Measurements from ENCODE around the gene OR1F1. TPM values are rescaled to one million over a fixed set of nuclear protein-coding genes. Genes with fewer than 3 reads are reported as not detected.
"Not testable (repeated sequence)": the region's sequence is repeated elsewhere in the genome, so short reads cannot be mapped to it uniquely, and the experiment has no call there.

The OR1F1 gene
- total RNA-seq, 1 donor, result not detected

- Histone ChIP-seq H3K4me1 (ENCODE audit: insufficient read depth, low read length) (peaks cover 4% of the 10 kb centered on the region), H3K4me3 (ENCODE audit: low read length) (no peak overlapping the region), H3K27me3 (ENCODE audit: insufficient read depth, low read length) (peaks cover 67% of the 10 kb centered on the region), H3K9me3 (ENCODE audit: low read depth, low read length) (no peaks in the 10 kb centered on the region)
Measured at GRCh38 chr16:3194792-3195191, 6.8 kb downstream of the OR1F1 start.

DNA sequence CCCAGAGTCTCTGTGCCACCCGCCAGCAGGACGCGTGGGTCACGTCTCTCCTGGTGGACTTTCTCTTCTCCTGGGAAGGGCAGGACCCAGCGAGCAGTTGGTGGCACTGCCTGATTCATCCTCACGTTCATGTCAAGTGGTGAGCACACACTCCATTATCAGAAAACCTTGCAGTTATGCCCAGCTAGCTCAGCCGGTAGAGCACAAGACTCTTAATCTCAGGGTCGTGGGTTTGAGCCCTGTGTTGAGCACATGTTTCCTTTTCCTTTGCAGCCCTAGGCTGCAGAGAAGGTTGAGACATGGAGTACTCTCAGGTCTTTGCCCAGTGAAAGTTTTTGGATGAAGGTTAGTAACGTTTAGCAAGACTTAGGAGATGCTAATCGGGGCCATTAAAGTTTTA is 8.0 kb downstream of the OR1F1 start:
- Histone ChIP-seq H3K9me3 (ENCODE audit: low read depth, low read length) (no peaks in the 10 kb centered on the region), H3K4me1 (ENCODE audit: insufficient read depth, low read length) (no peaks in the 10 kb centered on the region), H3K27me3 (ENCODE audit: insufficient read depth, low read length) (peaks cover 55% of the 10 kb centered on the region), H3K4me3 (ENCODE audit: low read length) (no peak overlapping the region)

- H3K4me3 ChIP-seq (ENCODE audit: low read length); H3K4me1 ChIP-seq (ENCODE audit: insufficient read depth, low read length); H3K9me3 ChIP-seq (ENCODE audit: low read depth, low read length): not testable (repeated sequence)
- peaks cover 38% of the 10 kb centered on the region for H3K27me3 ChIP-seq (ENCODE audit: insufficient read depth, low read length)
Measured at GRCh38 chr16:3197694-3198333, 9.8 kb downstream of the OR1F1 start.

DNA sequence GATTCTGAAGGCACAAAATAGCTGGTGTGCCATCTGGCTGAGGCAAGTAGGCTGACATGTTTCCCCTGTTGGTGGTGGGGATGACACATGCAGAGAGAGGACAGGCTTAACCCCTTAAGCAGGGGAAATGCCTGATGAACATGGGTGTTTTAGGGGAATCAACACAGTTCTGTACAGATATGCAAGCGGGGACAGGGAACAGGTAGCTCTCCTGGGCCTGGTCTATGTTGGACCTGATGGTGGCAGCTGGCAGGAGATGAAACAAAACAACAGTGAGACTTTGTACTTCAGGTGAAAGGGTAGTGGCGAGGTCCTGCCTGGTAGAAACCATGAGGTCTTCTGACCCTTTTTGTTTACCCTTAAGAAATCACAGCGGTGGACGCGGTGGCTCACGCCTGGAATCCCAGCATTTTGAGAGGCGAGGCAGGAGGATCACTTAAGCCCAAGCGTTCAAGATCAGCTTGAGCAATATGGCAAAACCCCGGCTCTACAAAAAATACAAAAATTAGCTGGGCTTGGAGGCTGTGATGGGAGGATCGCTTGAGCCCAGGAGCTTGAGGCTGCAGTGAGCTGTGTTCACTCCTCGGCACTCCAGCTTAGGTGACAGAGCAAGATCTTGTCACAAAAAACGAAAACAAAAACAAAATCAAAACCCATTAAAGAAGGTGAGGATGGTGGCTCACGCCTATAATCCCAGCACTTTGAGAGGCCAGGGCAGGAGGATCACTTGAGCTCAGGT is 10.5 kb downstream of the OR1F1 start:
- no peaks in the 10 kb centered on the region for H3K4me1 ChIP-seq (ENCODE audit: insufficient read depth, low read length)
- H3K9me3 ChIP-seq (ENCODE audit: low read depth, low read length), result no peaks in the 10 kb centered on the region
- H3K27me3 ChIP-seq (ENCODE audit: insufficient read depth, low read length), result peaks cover 31% of the 10 kb centered on the region
- H3K4me3 ChIP-seq (ENCODE audit: low read length), result no peak overlapping the region

- H3K4me3 ChIP-seq (ENCODE audit: low read length), result no peak overlapping the region
- H3K4me1 ChIP-seq (ENCODE audit: insufficient read depth, low read length), result no peaks in the 10 kb centered on the region
- H3K27me3 ChIP-seq (ENCODE audit: insufficient read depth, low read length), result peaks cover 2% of the 10 kb centered on the region
- H3K9me3 ChIP-seq (ENCODE audit: low read depth, low read length), result peaks cover 12% of the 10 kb centered on the region
Measured at GRCh38 chr16:3202903-3203539, 15.0 kb downstream of the OR1F1 start.

GRCh38 chr16:3205939-3206338 is 17.9 kb downstream of the OR1F1 start:
- H3K9me3 ChIP-seq (ENCODE audit: low read depth, low read length), result peaks cover 12% of the 10 kb centered on the region
- not testable (repeated sequence) for H3K27me3 ChIP-seq (ENCODE audit: insufficient read depth, low read length); H3K4me3 ChIP-seq (ENCODE audit: low read length); H3K4me1 ChIP-seq (ENCODE audit: insufficient read depth, low read length)

GRCh38 chr16:3207086-3207953 is 19.3 kb downstream of the OR1F1 start:
- H3K9me3 ChIP-seq (ENCODE audit: low read depth, low read length), result peaks cover 12% of the 10 kb centered on the region
- no peaks in the 10 kb centered on the region for H3K27me3 ChIP-seq (ENCODE audit: insufficient read depth, low read length)
- no peak overlapping the region for H3K4me3 ChIP-seq (ENCODE audit: low read length)
- no peaks in the 10 kb centered on the region for H3K4me1 ChIP-seq (ENCODE audit: insufficient read depth, low read length)

GRCh38 chr16:3212006-3212405 is 24.0 kb downstream of the OR1F1 start:
- Histone ChIP-seq H3K4me1 (ENCODE audit: insufficient read depth, low read length) (peaks cover 28% of the 10 kb centered on the region), H3K4me3 (ENCODE audit: low read length) (no peak overlapping the region), H3K27me3 (ENCODE audit: insufficient read depth, low read length) (no peaks in the 10 kb centered on the region), H3K9me3 (ENCODE audit: low read depth, low read length) (no peaks in the 10 kb centered on the region)

GRCh38 chr16:3212567-3212966 is 24.6 kb downstream of the OR1F1 start:
- no peak overlapping the region for H3K4me3 ChIP-seq (ENCODE audit: low read length)
- H3K9me3 ChIP-seq (ENCODE audit: low read depth, low read length), result no peaks in the 10 kb centered on the region
- H3K4me1 ChIP-seq (ENCODE audit: insufficient read depth, low read length), result peaks cover 28% of the 10 kb centered on the region
- no peaks in the 10 kb centered on the region for H3K27me3 ChIP-seq (ENCODE audit: insufficient read depth, low read length)

GRCh38 chr16:3214904-3215600 is 27.0 kb downstream of the OR1F1 start:
- no peak overlapping the region for H3K4me3 ChIP-seq (ENCODE audit: low read length)
- H3K4me1 ChIP-seq (ENCODE audit: insufficient read depth, low read length), result peaks cover 28% of the 10 kb centered on the region
- H3K9me3 ChIP-seq (ENCODE audit: low read depth, low read length), result no peaks in the 10 kb centered on the region
- H3K27me3 ChIP-seq (ENCODE audit: insufficient read depth, low read length), result no peaks in the 10 kb centered on the region

DNA sequence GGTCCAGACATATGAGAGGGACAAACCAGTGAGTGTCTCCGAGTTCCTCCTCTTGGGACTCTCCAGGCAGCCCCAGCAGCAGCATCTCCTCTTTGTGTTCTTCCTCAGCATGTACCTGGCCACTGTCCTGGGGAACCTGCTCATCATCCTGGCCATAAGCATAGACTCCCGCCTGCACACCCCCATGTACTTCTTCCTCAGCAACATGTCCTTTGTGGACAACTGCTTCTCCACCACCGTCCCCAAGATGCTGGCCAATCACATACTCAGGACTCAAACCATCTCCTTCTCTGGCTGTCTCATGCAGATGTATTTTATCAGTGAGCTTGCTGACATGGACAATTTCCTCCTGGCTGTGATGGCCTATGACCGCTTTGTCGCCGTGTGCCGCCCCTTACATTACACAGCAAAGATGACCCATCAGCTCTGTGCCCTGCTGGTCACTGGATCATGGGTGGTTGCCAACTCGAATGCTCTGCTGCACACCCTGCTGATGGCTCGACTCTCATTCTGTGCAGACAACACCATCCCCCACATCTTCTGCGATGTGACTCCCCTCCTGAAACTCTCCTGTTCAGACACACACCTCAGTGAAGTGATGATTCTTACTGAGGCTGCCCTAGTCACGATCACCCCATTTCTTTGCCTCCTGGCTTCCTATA is 27.7 kb downstream of the OR1F1 start:
- Histone ChIP-seq H3K9me3 (ENCODE audit: low read depth, low read length) (no peaks in the 10 kb centered on the region), H3K4me1 (ENCODE audit: insufficient read depth, low read length) (peaks cover 28% of the 10 kb centered on the region), H3K4me3 (ENCODE audit: low read length) (no peak overlapping the region), H3K27me3 (ENCODE audit: insufficient read depth, low read length) (no peaks in the 10 kb centered on the region)

DNA sequence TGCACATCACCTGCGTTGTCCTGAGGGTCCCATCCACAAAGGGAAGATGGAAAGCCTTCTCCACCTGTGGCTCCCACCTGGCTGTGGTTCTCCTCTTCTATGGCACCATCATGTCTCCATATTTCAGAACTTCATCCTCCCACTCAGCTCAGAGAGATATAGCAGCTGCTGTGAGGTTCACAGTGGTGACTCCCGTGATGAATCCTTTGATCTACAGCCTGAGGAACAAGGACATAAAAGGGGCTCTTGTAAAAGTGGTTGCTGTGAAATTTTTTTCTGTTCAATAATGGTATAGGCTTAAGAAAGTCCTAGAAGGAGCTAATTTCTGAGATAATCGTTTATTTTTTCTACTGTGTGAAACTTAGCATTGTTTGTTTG is 28.2 kb downstream of the OR1F1 start:
- Histone ChIP-seq H3K9me3 (ENCODE audit: low read depth, low read length) (peaks cover under 1% of the 10 kb centered on the region), H3K4me1 (ENCODE audit: insufficient read depth, low read length) (peaks cover 28% of the 10 kb centered on the region), H3K4me3 (ENCODE audit: low read length) (no peak overlapping the region), H3K27me3 (ENCODE audit: insufficient read depth, low read length) (no peaks in the 10 kb centered on the region)

GRCh38 chr16:3220839-3221238 is 32.8 kb downstream of the OR1F1 start:
- H3K4me1 ChIP-seq (ENCODE audit: insufficient read depth, low read length), result peaks cover 10% of the 10 kb centered on the region
- H3K27me3 ChIP-seq (ENCODE audit: insufficient read depth, low read length), result no peaks in the 10 kb centered on the region
- no peak overlapping the region for H3K4me3 ChIP-seq (ENCODE audit: low read length)
- H3K9me3 ChIP-seq (ENCODE audit: low read depth, low read length), result peaks cover 47% of the 10 kb centered on the region

DNA sequence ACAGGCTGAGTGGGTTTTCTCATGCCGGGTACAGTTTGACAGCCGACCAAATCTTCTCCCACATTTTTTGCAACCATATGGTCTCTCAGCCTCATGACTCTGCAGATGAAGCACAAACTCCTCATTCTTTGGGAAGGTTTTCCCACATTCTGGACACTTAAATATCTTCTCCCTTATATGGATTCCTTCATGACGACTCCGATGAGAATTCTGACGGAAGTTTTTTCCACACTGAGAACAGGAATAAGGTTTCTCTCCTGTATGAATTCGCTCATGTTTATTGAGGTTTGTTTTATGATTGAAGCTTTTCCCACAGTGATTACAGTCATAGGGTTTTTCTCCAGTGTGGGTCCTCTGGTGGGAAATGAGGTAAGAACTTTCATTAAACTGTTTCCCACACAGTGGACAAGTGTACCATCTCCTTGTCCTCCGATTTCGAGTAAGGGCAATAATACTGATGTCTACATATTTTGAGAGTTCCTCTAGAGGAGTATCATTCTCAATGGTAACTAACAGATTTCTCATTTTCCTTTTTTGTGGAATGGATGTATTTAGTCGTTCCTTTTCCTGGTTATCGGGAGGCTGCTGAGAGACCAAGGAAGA is 36.0 kb downstream of the OR1F1 start:
- H3K4me1 ChIP-seq (ENCODE audit: insufficient read depth, low read length), result no peaks in the 10 kb centered on the region
- no peaks in the 10 kb centered on the region for H3K27me3 ChIP-seq (ENCODE audit: insufficient read depth, low read length)
- peaks cover 62% of the 10 kb centered on the region for H3K9me3 ChIP-seq (ENCODE audit: low read depth, low read length)
- no peak overlapping the region for H3K4me3 ChIP-seq (ENCODE audit: low read length)
